Neural crest cell (in vitro differentiated cells): ENCODE measurements around the gene RSRP1. TPM values are rescaled to one million over a fixed set of nuclear protein-coding genes. Genes with fewer than 3 reads are reported as not detected.

ENCODE experiments used
- DNase-seq: peaks from one replicate; pipeline ENCODE4 v3.0.0; 2021; ENCODE audit warnings: low read depth, mixed read lengths, low spot score
- H3K27ac Mint-ChIP-seq: one replicate; pipeline ENCODE4 v1.8.0; 2021; ENCODE audit warnings: mild to moderate bottlenecking, mixed read lengths; ENCODE audit not compliant: unreplicated experiment
- H3K27me3 Mint-ChIP-seq: 2 replicates; pipeline ENCODE4 v1.8.0; 2021; ENCODE audit warnings: low read depth, mild to moderate bottlenecking, mixed read lengths
- H3K36me3 Mint-ChIP-seq: 2 replicates; pipeline ENCODE4 v1.8.0; 2021; ENCODE audit warnings: low read depth, mild to moderate bottlenecking, mixed read lengths
- H3K4me1 Mint-ChIP-seq: 2 replicates; pipeline ENCODE4 v1.8.0; 2021; ENCODE audit warnings: mixed read lengths
- H3K4me3 Mint-ChIP-seq: one replicate; pipeline ENCODE4 v1.8.0; 2021; ENCODE audit warnings: mild to moderate bottlenecking, mixed read lengths
- H3K9me3 Mint-ChIP-seq: 2 replicates; pipeline ENCODE4 v1.8.0; 2021; ENCODE audit warnings: mixed read lengths
- CTCF ChIP-seq: fragments of 200-600 bp; sonication (generic); conservative IDR thresholded peaks from 2 replicates; pipeline ENCODE4 v1.5.0; 2021; ENCODE audit warnings: antibody characterized with exemption, mild to moderate bottlenecking
- total RNA-seq: library from RNA; stranded (reverse); gene quantifications from 2 replicates; pipeline ENCODE4 v1.2.1, GENCODE V29; 2021

Gene RSRP1
- total RNA-seq, 1 donor from 2014 or later, result 74.2 TPM

GRCh38 chr1:25194054-25194453 is 53.2 kb downstream of the RSRP1 start:
- Mint-ChIP-seq H3K27ac (peak overlapping the region; percentile 73), H3K27me3 (peaks cover 5% of the 10 kb centered on the region), H3K36me3 (no peaks in the 10 kb centered on the region), H3K9me3 (no peaks in the 10 kb centered on the region), H3K4me3 (no peak overlapping the region), H3K4me1 (peaks cover 18% of the 10 kb centered on the region)
- no peak for TF ChIP-seq CTCF
- DNase-seq, result no peak

DNA sequence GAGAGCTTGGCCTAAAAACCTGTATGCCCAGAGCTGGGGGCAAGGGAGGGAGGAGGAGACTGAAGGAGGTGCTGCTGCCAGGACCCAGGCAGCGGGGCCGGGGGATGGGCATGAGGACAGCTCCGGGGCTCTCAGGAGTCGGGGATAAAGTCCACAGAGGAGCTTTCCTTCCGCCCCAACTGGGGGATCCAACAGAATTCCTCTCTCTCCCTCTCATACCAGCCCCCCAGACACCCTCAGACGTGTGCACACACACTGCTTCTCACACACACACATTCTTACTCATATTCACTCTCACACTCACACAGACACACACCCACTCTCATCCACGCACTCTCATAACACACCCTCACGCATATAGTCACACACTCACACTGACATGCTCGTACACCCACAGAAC is 54.0 kb downstream of the RSRP1 start:
- no peak overlapping the region for H3K27ac Mint-ChIP-seq
- peaks cover 3% of the 10 kb centered on the region for H3K27me3 Mint-ChIP-seq
- no peak overlapping the region for H3K4me3 Mint-ChIP-seq
- TF ChIP-seq CTCF, result no peak
- H3K4me1 Mint-ChIP-seq, result peaks cover 10% of the 10 kb centered on the region
- H3K36me3 Mint-ChIP-seq, result no peaks in the 10 kb centered on the region
- DNase-seq, result no peak
- H3K9me3 Mint-ChIP-seq, result no peaks in the 10 kb centered on the region

Other genes starting within 250 kb of the RSRP1 start
- gene SYF2, start 15.0 kb downstream of the RSRP1 start, total RNA-seq, result 26.3 and 26.5 TPM in 2 replicates
- 0.07 TPM in 1 of 2 replicates, not detected in the other for gene RHD, start 25.1 kb upstream of the RSRP1 start, total RNA-seq
- gene TMEM50A, start 90.9 kb upstream of the RSRP1 start, total RNA-seq, result 69.2 and 74.5 TPM in 2 replicates
- gene RHCE, start 173.4 kb upstream of the RSRP1 start, total RNA-seq, result 0.82 TPM in 1 of 2 replicates, not detected in the other
- gene MACO1, start 183.4 kb upstream of the RSRP1 start, total RNA-seq, result 25.4 and 27.4 TPM in 2 replicates